H1 (cell line): ENCODE results near the gene NLRP10. TPM values are rescaled to one million over a fixed set of nuclear protein-coding genes. Genes with fewer than 3 reads are reported as not detected.

Experiments
- CREB1 ChIP-seq: IDR thresholded peaks from 2 replicates; pipeline ENCODE4 v1.6.1; 2012; ENCODE audit warnings: inconsistent platforms
- KDM5A ChIP-seq: fragments of 200-600 bp; IDR thresholded peaks from 2 replicates; pipeline ENCODE4 v1.7.1; 2012; ENCODE audit warnings: mild to moderate bottlenecking, low read length, inconsistent platforms, mixed read lengths
- RXRA ChIP-seq: IDR thresholded peaks from 2 replicates; pipeline ENCODE4 v1.6.1; 2011; ENCODE audit warnings: low read depth, mild to moderate bottlenecking, low read length, moderate library complexity; ENCODE audit not compliant: insufficient read depth
- polyA plus RNA-seq, 7 experiments: library from polyadenylated mRNA; depleted of rRNA in 3 of 7; stranded (reverse) in 5 of 7; unstranded in 2 of 7; fragments of >200 nt in 5 of 7; fragments of 200-250 nt in 2 of 7; gene quantifications; 1 replicate in 5 of 7; 2 replicates in 1 of 7; 4 replicates in 1 of 7; pipeline versions ENCODE4 v1.2.1 to v1.2.3, GENCODE V29; 2011 to 2013; ENCODE audit warnings: missing spikeins in 2 of 7, mixed read lengths in 2 of 7
- total RNA-seq: library from RNA; stranded (reverse); fragmentation: NEBNext Ultra II Directional; extraction: Animal tissue kit (Norgen Biotek cat#: 25700); gene quantifications from 2 replicates; pipeline ENCODE4 v1.2.1, GENCODE V29; 2021
- TF ChIP-seq, protein P1 (sequence below): fragments of 300-600 bp; sonication (generic); IDR thresholded peaks from 2 replicates; pipeline ENCODE4 v1.7.1; 2012; ENCODE audit warnings: low read length, moderate library complexity, mild to moderate bottlenecking, inconsistent platforms; ENCODE audit not compliant: insufficient replicate concordance
- TF ChIP-seq, protein P2 (sequence below): IDR thresholded peaks from 2 replicates; pipeline ENCODE4 v1.6.1; 2012; ENCODE audit warnings: low read length, inconsistent platforms

NLRP10 gene
- total and polyA plus RNA-seq, 2 of the 8 experiments (the other 6 are each of a cell fraction or from before 2014, with no cell fraction given): 0.71 TPM; not detected in 1

DNA sequence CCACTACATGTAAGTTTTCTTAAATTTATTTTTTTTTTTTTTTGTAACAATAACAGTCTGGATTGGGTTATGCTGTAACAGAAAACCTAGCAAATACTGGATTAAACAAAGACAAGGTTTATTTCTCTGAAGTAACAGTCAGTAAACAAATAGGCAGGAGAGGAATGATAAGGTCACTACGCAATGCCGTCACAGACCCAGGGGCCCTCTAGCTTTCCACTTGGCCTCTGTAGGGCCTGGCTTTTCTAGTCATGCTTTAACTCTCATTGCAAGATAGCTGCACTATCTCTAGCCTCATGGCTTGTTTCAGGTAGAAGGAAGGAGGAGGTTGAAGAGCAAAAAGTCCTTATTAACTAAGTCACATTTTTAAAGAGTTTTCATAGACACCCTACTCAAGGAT, 40.7 kb downstream of the NLRP10 start (continued):
- TF ChIP-seq, protein P1, sequence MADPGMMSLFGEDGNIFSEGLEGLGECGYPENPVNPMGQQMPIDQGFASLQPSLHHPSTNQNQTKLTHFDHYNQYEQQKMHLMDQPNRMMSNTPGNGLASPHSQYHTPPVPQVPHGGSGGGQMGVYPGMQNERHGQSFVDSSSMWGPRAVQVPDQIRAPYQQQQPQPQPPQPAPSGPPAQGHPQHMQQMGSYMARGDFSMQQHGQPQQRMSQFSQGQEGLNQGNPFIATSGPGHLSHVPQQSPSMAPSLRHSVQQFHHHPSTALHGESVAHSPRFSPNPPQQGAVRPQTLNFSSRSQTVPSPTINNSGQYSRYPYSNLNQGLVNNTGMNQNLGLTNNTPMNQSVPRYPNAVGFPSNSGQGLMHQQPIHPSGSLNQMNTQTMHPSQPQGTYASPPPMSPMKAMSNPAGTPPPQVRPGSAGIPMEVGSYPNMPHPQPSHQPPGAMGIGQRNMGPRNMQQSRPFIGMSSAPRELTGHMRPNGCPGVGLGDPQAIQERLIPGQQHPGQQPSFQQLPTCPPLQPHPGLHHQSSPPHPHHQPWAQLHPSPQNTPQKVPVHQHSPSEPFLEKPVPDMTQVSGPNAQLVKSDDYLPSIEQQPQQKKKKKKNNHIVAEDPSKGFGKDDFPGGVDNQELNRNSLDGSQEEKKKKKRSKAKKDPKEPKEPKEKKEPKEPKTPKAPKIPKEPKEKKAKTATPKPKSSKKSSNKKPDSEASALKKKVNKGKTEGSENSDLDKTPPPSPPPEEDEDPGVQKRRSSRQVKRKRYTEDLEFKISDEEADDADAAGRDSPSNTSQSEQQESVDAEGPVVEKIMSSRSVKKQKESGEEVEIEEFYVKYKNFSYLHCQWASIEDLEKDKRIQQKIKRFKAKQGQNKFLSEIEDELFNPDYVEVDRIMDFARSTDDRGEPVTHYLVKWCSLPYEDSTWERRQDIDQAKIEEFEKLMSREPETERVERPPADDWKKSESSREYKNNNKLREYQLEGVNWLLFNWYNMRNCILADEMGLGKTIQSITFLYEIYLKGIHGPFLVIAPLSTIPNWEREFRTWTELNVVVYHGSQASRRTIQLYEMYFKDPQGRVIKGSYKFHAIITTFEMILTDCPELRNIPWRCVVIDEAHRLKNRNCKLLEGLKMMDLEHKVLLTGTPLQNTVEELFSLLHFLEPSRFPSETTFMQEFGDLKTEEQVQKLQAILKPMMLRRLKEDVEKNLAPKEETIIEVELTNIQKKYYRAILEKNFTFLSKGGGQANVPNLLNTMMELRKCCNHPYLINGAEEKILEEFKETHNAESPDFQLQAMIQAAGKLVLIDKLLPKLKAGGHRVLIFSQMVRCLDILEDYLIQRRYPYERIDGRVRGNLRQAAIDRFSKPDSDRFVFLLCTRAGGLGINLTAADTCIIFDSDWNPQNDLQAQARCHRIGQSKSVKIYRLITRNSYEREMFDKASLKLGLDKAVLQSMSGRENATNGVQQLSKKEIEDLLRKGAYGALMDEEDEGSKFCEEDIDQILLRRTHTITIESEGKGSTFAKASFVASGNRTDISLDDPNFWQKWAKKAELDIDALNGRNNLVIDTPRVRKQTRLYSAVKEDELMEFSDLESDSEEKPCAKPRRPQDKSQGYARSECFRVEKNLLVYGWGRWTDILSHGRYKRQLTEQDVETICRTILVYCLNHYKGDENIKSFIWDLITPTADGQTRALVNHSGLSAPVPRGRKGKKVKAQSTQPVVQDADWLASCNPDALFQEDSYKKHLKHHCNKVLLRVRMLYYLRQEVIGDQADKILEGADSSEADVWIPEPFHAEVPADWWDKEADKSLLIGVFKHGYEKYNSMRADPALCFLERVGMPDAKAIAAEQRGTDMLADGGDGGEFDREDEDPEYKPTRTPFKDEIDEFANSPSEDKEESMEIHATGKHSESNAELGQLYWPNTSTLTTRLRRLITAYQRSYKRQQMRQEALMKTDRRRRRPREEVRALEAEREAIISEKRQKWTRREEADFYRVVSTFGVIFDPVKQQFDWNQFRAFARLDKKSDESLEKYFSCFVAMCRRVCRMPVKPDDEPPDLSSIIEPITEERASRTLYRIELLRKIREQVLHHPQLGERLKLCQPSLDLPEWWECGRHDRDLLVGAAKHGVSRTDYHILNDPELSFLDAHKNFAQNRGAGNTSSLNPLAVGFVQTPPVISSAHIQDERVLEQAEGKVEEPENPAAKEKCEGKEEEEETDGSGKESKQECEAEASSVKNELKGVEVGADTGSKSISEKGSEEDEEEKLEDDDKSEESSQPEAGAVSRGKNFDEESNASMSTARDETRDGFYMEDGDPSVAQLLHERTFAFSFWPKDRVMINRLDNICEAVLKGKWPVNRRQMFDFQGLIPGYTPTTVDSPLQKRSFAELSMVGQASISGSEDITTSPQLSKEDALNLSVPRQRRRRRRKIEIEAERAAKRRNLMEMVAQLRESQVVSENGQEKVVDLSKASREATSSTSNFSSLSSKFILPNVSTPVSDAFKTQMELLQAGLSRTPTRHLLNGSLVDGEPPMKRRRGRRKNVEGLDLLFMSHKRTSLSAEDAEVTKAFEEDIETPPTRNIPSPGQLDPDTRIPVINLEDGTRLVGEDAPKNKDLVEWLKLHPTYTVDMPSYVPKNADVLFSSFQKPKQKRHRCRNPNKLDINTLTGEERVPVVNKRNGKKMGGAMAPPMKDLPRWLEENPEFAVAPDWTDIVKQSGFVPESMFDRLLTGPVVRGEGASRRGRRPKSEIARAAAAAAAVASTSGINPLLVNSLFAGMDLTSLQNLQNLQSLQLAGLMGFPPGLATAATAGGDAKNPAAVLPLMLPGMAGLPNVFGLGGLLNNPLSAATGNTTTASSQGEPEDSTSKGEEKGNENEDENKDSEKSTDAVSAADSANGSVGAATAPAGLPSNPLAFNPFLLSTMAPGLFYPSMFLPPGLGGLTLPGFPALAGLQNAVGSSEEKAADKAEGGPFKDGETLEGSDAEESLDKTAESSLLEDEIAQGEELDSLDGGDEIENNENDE: no peak
- TF ChIP-seq RXRA (no peak), CREB1 (no peak), KDM5A (no peak)
- TF ChIP-seq, protein P2, sequence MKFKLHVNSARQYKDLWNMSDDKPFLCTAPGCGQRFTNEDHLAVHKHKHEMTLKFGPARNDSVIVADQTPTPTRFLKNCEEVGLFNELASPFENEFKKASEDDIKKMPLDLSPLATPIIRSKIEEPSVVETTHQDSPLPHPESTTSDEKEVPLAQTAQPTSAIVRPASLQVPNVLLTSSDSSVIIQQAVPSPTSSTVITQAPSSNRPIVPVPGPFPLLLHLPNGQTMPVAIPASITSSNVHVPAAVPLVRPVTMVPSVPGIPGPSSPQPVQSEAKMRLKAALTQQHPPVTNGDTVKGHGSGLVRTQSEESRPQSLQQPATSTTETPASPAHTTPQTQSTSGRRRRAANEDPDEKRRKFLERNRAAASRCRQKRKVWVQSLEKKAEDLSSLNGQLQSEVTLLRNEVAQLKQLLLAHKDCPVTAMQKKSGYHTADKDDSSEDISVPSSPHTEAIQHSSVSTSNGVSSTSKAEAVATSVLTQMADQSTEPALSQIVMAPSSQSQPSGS: no peak
- TF ChIP-seq, all 59 proteins: peak for 0
